ENCODE data around the gene TRAPPC14.

- TF ChIP-seq, protein P1, sequence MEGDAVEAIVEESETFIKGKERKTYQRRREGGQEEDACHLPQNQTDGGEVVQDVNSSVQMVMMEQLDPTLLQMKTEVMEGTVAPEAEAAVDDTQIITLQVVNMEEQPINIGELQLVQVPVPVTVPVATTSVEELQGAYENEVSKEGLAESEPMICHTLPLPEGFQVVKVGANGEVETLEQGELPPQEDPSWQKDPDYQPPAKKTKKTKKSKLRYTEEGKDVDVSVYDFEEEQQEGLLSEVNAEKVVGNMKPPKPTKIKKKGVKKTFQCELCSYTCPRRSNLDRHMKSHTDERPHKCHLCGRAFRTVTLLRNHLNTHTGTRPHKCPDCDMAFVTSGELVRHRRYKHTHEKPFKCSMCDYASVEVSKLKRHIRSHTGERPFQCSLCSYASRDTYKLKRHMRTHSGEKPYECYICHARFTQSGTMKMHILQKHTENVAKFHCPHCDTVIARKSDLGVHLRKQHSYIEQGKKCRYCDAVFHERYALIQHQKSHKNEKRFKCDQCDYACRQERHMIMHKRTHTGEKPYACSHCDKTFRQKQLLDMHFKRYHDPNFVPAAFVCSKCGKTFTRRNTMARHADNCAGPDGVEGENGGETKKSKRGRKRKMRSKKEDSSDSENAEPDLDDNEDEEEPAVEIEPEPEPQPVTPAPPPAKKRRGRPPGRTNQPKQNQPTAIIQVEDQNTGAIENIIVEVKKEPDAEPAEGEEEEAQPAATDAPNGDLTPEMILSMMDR (IDR thresholded peaks at IDR 0.05), result no peak
- TF ChIP-seq POLR2AphosphoS5 (IDR thresholded peaks at IDR 0.05), result no peak
- no peak for TF ChIP-seq POLR2A (IDR thresholded peaks at IDR 0.05)
Measured at GRCh38 chr7:100204454-100204853, 45.9 kb upstream of the TRAPPC14 start.

All from breast epithelium (tissue), 3 donors.